ENCODE results near the gene BCL2L1. TPM values are rescaled to one million over a fixed set of nuclear protein-coding genes. Genes with fewer than 3 reads are reported as not detected.

The BCL2L1 gene
- total and polyA plus RNA-seq, 10 of the 15 experiments (the other 5 are each of a cell fraction or from before 2014, with no cell fraction given), result 0.63 to 67.7 (median 43.6) TPM

DNA sequence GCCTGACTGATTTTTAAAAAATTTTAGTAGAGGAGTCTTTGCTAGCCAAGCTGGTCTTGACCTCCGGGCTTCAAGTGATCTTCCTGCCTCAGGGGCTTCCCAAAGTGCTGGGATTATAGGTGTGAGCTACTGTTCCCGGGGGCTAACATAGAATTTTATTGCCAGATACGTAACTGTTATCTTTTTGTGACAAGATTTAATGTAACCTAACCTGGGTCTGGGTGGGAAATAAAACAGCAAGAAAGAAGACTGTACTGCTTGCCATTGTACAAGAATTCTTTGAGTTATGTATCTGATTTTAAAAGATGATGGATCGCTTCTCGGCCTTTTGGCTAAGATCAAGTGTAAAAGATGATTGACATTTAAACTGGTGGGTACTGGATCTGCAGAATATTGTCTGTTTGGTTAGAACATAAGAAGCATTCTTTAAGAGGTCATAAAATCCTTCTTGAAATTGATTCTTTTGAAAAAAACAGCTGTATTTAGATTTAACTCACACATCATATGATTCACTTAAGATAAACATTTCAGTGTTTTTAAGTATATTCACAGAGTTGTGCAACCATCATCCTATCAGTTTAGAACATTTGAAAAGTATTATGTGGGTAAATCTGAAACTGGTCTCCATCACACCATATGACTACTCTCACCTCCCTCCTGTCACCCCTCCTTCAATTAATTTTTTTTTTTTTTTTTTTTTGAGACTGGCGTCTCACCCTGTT is 38.0 kb upstream of the BCL2L1 start:
- no peak overlapping the region for H3K4me2 ChIP-seq (ENCODE audit: control insufficient read depth, insufficient read depth)
- peaks cover 5 to 32% of the 10 kb centered on the region in 2 experiments; a peak in 3 of 4 replicates for H3K36me3 ChIP-seq (ENCODE audit: control insufficient read depth in 2 of 2, insufficient read depth in 2 of 2, low read length in 1 of 2)
- CTCF ChIA-PET, result interaction anchor here (0.6 to 1.3 kb wide), 2 partner anchors 28 to 1540 kb away, joined by 3 read pairs; no protein-coding TSS in a partner anchor
- POLR2A ChIA-PET, result interaction anchor here (0.6 to 0.7 kb wide), 2 partner anchors 184 to 185 kb away, joined by 3 to 4 read pairs; no protein-coding TSS in a partner anchor
- BruUV-seq (replicated peaks), result no TSS peak
- H3K4me1 ChIP-seq (ENCODE audit: control insufficient read depth, insufficient read depth, low read length), result no peaks in the 10 kb centered on the region
- H3K9ac ChIP-seq (ENCODE audit: control insufficient read depth, insufficient read depth, low read length), result no peak overlapping the region
- H4K20me1 ChIP-seq (ENCODE audit: control insufficient read depth, insufficient read depth), result no peaks in the 10 kb centered on the region
- intact Hi-C loops (cut with micrococcal nuclease; ENCODE audit: unreplicated experiment) (no loop called here), in situ Hi-C loops (cut with MboI) (no loop called here)
- H3K27me3 ChIP-seq (replicated peaks in 1 of 2; ENCODE audit: control insufficient read depth in 2 of 2, insufficient read depth in 2 of 2, low read length in 1 of 2), result no peaks in the 10 kb centered on the region
- 99% methylated on average over 5 of the region's 6 CpGs for WGBS (ENCODE audit: insufficient coverage, insufficient replicate concordance, low lambda C conversion rate, missing lambda C conversion rate)
- no peak for FAIRE-seq
- ATAC-seq, result no peak
- H3K9me3 ChIP-seq (replicated peaks; ENCODE audit: control insufficient read depth, insufficient read depth, low read length), result no peaks in the 10 kb centered on the region
- H3K79me2 ChIP-seq (ENCODE audit: control insufficient read depth, insufficient read depth, low read length), result peaks cover 6% of the 10 kb centered on the region
- H2AFZ ChIP-seq (ENCODE audit: control insufficient read depth, low read depth, low read length), result no peak overlapping the region
- RAD21 ChIA-PET (ENCODE audit: unreplicated experiment), result no interaction called here
- TF ChIP-seq PKNOX1 (IDR thresholded peaks at IDR 0.05) (no peak), ETV6 (conservative IDR thresholded peaks at IDR 0.05 in 1 of 2, IDR thresholded peaks at IDR 0.05 in 1 of 2; ENCODE audit: borderline replicate concordance in 1 of 2, low read depth in 1 of 2) (no peak), MYB (IDR thresholded peaks at IDR 0.05; ENCODE audit: borderline replicate concordance, low read depth, low read length) (no peak), MTA2 (IDR thresholded peaks at IDR 0.05; ENCODE audit: low read depth) (no peak), FOXK2 (IDR thresholded peaks at IDR 0.05) (no peak), HDGF (IDR thresholded peaks at IDR 0.05) (no peak), RAD21 (IDR thresholded peaks at IDR 0.05; ENCODE audit: insufficient read depth, low read depth, low read length) (no peak), STAT3 (IDR thresholded peaks at IDR 0.05; ENCODE audit: low read depth, low read length) (no peak), NKRF (conservative IDR thresholded peaks at IDR 0.05) (no peak), ASH2L (IDR thresholded peaks at IDR 0.05; ENCODE audit: borderline replicate concordance, low read depth) (no peak), BACH1 (IDR thresholded peaks at IDR 0.05; ENCODE audit: borderline replicate concordance) (no peak), BRCA1 (IDR thresholded peaks at IDR 0.05; ENCODE audit: low read depth, low read length) (no peak), KDM1A (IDR thresholded peaks at IDR 0.05; ENCODE audit: borderline replicate concordance) (no peak), TAF1 (IDR thresholded peaks at IDR 0.05; ENCODE audit: borderline replicate concordance, low read depth, low read length) (no peak), WRNIP1 (IDR thresholded peaks at IDR 0.05; ENCODE audit: borderline replicate concordance, low read depth, low read length) (no peak), JUND (IDR thresholded peaks at IDR 0.05; ENCODE audit: low read depth, low read length) (no peak)
- TF ChIP-seq, protein P1, sequence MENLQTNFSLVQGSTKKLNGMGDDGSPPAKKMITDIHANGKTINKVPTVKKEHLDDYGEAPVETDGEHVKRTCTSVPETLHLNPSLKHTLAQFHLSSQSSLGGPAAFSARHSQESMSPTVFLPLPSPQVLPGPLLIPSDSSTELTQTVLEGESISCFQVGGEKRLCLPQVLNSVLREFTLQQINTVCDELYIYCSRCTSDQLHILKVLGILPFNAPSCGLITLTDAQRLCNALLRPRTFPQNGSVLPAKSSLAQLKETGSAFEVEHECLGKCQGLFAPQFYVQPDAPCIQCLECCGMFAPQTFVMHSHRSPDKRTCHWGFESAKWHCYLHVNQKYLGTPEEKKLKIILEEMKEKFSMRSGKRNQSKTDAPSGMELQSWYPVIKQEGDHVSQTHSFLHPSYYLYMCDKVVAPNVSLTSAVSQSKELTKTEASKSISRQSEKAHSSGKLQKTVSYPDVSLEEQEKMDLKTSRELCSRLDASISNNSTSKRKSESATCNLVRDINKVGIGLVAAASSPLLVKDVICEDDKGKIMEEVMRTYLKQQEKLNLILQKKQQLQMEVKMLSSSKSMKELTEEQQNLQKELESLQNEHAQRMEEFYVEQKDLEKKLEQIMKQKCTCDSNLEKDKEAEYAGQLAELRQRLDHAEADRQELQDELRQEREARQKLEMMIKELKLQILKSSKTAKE (IDR thresholded peaks at IDR 0.05; ENCODE audit: low read depth, poor library complexity, severe bottlenecking), result no peak
- SMC1A ChIA-PET (ENCODE audit: uncharacterized antibody, unreplicated experiment), result interaction anchor here (1.6 kb wide), 1 partner anchor 13 kb away, joined by 4 read pairs; no protein-coding TSS in a partner anchor
- H3K4me3 ChIP-seq, result no peak overlapping the region
- no peak overlapping the region for H3K27ac ChIP-seq (ENCODE audit: control insufficient read depth, insufficient read depth)
- no peak for DNase-seq (ENCODE audit: low read depth, low spot score)
